ENCODE measurements around the gene CCDC87. TPM values are rescaled to one million over a fixed set of nuclear protein-coding genes. Genes with fewer than 3 reads are reported as not detected.

Gene CCDC87
- total and polyA plus RNA-seq, 2 experiments from 2014 or later, result 0.39 to 1.2 TPM

- Histone ChIP-seq H3K27me3 (ENCODE audit: insufficient read depth) (peaks cover 6% of the 10 kb centered on the region; the same call in 1 of the 2 replicates), H4K20me1 (replicated peaks; ENCODE audit: insufficient read depth) (no peaks in the 10 kb centered on the region), H3K36me3 (ENCODE audit: insufficient read depth) (no peaks in the 10 kb centered on the region), H3K79me2 (replicated peaks; ENCODE audit: insufficient read depth) (no peaks in the 10 kb centered on the region), H3F3A (replicated peaks; ENCODE audit: low read depth) (no peaks in the 10 kb centered on the region), H3K27ac (ENCODE audit: low read depth) (no peak overlapping the region), H3K4me3 (no peak overlapping the region), H2AFZ (no peak overlapping the region), H3K4me2 (no peak overlapping the region), H3K4me1 (ENCODE audit: insufficient read depth) (0 out of 2 replicates have a peak, but pooled peaks cover 1% of the 10 kb centered on the region), H3K9me2 (ENCODE audit: insufficient read depth) (no peaks in the 10 kb centered on the region)
- no peak for DNase-seq (ENCODE audit: low spot score)
- peaks cover 17% of the 10 kb centered on the region for H3K27me3 Mint-ChIP-seq (ENCODE audit: insufficient read depth, low read depth, poor library complexity)
- peaks cover 10% of the 10 kb centered on the region for H3K36me3 Mint-ChIP-seq (ENCODE audit: low read depth)
- ATAC-seq, result no peak
- TF ChIP-seq JUNB (IDR thresholded peaks at IDR 0.05; ENCODE audit: unreplicated experiment) (no peak), ZNF462 (CRISPR knock-in tag; IDR thresholded peaks at IDR 0.05) (no peak), POLR2AphosphoS5 (IDR thresholded peaks at IDR 0.05; ENCODE audit: low read depth) (no peak), ZNF331 (CRISPR knock-in tag; IDR thresholded peaks at IDR 0.05; ENCODE audit: low read depth) (no peak), ETS1 (IDR thresholded peaks at IDR 0.05) (no peak), EZH2 (IDR thresholded peaks at IDR 0.05; ENCODE audit: low read depth, unreplicated experiment) (no peak), CREB1 (CRISPR knock-in tag; IDR thresholded peaks at IDR 0.05; ENCODE audit: low read depth) (no peak), STAT1 (IDR thresholded peaks at IDR 0.05; ENCODE audit: unreplicated experiment) (no peak), REST (IDR thresholded peaks at IDR 0.05; ENCODE audit: unreplicated experiment) (no peak), ZNF114 (CRISPR knock-in tag; IDR thresholded peaks at IDR 0.05) (no peak), EZH2phosphoT487 (IDR thresholded peaks at IDR 0.05; ENCODE audit: unreplicated experiment) (no peak), NANOG (IDR thresholded peaks at IDR 0.05; ENCODE audit: borderline replicate concordance) (no peak)
- H3K27ac Mint-ChIP-seq, result no peak overlapping the region
- H3K4me1 Mint-ChIP-seq, result peaks cover 3% of the 10 kb centered on the region; the same call in 2 of the 3 replicates
- H3K9me3 Mint-ChIP-seq, result peaks cover 4% of the 10 kb centered on the region; the same call in 1 of the 3 replicates
- H3K4me3 Mint-ChIP-seq, result no peak overlapping the region
Measured at GRCh38 chr11:66563832-66564231, 29.0 kb downstream of the CCDC87 start.
